BE2C (cell line): ENCODE measurements around the gene DEK.
"Not testable (repeated sequence)": the region's sequence is repeated elsewhere in the genome, so short reads cannot be mapped to it uniquely, and the experiment has no call there.

Experiments used
- DNase-seq: peaks from one replicate; pipeline ENCODE4 v3.0.0-alpha.2; 2020
- H3K27me3 ChIP-seq: fragments of 250-450 bp; sonication (Bioruptor Pico); 2 replicates; pipeline ENCODE4 v1.5.1; 2020; ENCODE audit warnings: mild to moderate bottlenecking
- H3K36me3 ChIP-seq: fragments of 250-450 bp; sonication (Bioruptor Pico); 2 replicates; pipeline ENCODE4 v1.5.1; 2020; ENCODE audit warnings: mild to moderate bottlenecking
- H3K4me1 ChIP-seq: fragments of 250-450 bp; sonication (Bioruptor Pico); 2 replicates; pipeline ENCODE4 v1.5.1; 2020
- H3K4me3 ChIP-seq: 2 replicates; pipeline ENCODE4 v1.5.1; 2011; ENCODE audit warnings: low read depth, low read length
- H3K9me3 ChIP-seq: fragments of 250-450 bp; sonication (Bioruptor Pico); 2 replicates; pipeline ENCODE4 v1.5.1; 2020
- TF ChIP-seq, protein P1 (sequence below): IDR thresholded peaks from 2 replicates; pipeline ENCODE4 v1.5.1; 2012; ENCODE audit warnings: mild to moderate bottlenecking, low read depth, low read length

DEK gene

DNA sequence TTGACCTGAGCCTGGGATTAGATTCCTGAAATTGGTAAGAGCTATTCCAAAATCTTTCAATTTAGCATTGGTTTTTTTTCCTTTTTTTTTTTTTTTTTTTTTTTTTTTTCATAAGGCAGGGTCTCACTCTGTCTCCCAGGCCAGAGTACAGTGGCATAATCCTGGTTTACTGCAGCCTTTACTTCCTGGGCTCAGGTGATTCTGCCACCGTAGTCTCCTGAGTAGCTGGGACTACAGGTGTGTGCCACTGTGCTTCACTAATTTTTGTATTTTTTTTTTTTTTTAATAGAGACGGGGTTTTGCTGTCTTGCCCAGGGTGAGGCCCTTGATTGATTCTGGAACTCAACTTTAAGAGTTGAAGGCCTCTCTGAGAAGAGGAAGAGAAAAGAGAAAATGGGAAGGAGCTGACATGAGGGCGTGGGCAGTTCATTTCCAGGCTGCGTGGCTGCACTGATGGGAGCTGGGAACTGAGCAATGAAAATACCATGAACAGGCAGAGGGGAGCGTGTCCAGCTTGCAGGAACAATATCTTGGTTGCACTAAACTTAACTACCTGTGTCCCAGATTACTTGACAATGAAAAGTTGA is 84.5 kb downstream of the DEK start:
- Histone ChIP-seq H3K36me3 (no peaks in the 10 kb centered on the region), H3K4me3 (no peak overlapping the region), H3K9me3 (no peaks in the 10 kb centered on the region), H3K27me3 (no peaks in the 10 kb centered on the region), H3K4me1 (no peaks in the 10 kb centered on the region)
- TF ChIP-seq, protein P1, sequence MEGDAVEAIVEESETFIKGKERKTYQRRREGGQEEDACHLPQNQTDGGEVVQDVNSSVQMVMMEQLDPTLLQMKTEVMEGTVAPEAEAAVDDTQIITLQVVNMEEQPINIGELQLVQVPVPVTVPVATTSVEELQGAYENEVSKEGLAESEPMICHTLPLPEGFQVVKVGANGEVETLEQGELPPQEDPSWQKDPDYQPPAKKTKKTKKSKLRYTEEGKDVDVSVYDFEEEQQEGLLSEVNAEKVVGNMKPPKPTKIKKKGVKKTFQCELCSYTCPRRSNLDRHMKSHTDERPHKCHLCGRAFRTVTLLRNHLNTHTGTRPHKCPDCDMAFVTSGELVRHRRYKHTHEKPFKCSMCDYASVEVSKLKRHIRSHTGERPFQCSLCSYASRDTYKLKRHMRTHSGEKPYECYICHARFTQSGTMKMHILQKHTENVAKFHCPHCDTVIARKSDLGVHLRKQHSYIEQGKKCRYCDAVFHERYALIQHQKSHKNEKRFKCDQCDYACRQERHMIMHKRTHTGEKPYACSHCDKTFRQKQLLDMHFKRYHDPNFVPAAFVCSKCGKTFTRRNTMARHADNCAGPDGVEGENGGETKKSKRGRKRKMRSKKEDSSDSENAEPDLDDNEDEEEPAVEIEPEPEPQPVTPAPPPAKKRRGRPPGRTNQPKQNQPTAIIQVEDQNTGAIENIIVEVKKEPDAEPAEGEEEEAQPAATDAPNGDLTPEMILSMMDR = no peak
- DNase-seq = no peak

DNA sequence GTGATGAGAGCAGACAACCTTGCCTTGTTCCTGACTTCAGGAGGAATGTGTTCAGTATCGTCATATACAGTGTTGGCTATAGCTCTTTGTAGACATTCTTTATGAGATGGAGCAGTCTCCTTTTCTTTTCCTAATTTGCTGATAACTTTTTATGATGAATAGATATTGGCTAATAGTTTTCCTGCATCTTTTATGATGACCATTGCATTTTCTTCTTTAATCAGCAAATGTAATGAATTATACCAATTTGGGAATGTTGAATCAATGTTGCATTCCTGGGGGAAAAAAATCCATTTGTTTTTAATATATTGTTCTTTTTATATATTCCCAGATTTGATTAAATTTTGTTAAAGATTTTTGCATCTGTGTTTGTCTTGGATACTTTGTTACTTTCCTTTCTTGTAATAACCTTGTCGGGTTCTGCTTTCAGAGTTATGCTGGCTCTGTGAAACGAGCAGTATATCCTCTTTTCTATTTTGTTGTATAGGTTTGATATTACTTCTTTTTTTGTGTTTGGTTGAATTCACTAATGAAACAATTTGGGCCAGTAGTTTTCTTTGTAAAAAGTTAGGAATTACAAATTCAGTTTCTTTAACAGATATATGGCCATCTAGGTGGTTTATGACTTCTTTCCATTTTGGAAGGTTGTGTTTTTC is 85.2 kb downstream of the DEK start:
- no peaks in the 10 kb centered on the region for H3K27me3 ChIP-seq
- no peaks in the 10 kb centered on the region for H3K4me1 ChIP-seq
- TF ChIP-seq, protein P1 = no peak
- no peak overlapping the region for H3K4me3 ChIP-seq
- H3K9me3 ChIP-seq = no peaks in the 10 kb centered on the region
- H3K36me3 ChIP-seq = no peaks in the 10 kb centered on the region
- no peak for DNase-seq

DNA sequence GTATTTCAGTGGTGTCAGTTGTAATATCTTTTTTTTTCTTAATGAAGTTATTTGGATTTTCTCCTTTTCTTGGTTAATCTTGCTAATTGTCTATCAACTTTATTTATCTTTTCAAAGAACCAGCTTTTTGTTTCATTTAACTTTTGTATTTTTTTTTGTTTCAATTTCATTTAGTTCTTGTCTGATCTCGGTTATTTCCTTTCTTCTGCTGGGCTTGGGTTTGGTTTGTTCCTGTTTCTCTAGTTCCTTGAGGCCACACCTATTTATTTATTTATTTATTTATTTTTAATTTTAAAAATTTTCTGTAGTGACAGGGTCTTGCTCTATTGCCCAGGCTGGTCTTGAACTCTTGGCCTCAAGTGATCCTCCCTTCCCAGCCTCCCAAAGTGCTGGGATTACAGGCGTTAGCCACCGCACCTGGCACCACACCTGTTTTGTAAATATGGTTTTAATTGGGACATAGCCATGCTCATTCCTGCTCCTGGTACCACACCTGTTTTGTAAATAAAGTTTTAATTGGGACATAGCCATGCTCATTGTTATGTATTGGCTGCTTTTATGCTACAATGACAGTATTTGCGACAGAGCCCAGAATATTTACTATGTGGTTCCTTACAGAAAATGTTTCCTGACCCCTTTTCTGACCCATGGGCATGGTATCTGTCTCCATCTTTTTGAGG is 86.9 kb downstream of the DEK start:
- Histone ChIP-seq H3K36me3 (no peaks in the 10 kb centered on the region), H3K4me1 (no peaks in the 10 kb centered on the region), H3K4me3 (no peak overlapping the region), H3K9me3 (no peaks in the 10 kb centered on the region), H3K27me3 (no peaks in the 10 kb centered on the region)
- DNase-seq = no peak
- TF ChIP-seq, protein P1 = no peak

DNA sequence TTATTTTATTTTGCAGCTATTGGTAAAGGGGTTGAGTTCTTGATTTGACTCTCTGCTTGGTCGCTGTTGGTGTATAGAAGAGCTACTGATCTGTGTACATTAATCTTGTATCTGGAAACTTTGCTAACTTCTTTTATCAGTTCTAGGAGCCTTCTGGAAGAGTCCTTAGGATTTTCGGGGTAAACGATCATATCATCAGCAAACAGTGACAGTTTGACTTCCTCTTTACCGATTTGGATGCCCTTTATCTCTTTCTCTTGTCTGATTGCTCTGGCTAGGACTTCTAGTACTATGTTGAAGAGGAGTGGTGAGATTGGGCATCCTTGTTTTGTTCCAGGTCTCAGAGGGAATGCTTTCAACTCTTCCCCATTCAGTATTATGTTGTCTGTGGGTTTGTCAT is 88.1 kb downstream of the DEK start:
- not testable (repeated sequence) for H3K4me1 ChIP-seq, DNase-seq, H3K36me3 ChIP-seq, H3K27me3 ChIP-seq, H3K4me3 ChIP-seq, H3K9me3 ChIP-seq
